GM19397 (cell line): Measurements from ENCODE around the gene GFI1B.

Source experiments
- ATAC-seq: cut with Tn5 transposase; IDR thresholded peaks from one replicate; pipeline ENCODE4 v1.9.1; 2021; ENCODE audit warnings: mild to moderate bottlenecking, moderate library complexity; ENCODE audit not compliant: unreplicated experiment

The GFI1B gene

GRCh38 chr9:132978451-132979131, at the start of gene GFI1B:
GFI1B (plus strand) TSS chr9:132978694; CDS start chr9:132986679, 7,985 bp downstream.
- ATAC-seq, result no peak

GRCh38 chr9:132931178-132931735, 47.2 kb upstream of the GFI1B start:
- ATAC-seq, result no peak

- ATAC-seq, result no peak
These were observed 43.5 kb upstream of the GFI1B start for GRCh38 chr9:132935026-132935425.

GRCh38 chr9:132937463-132937901, 41.0 kb upstream of the GFI1B start:
- no peak for ATAC-seq

- ATAC-seq, result no peak
These were observed 39.3 kb upstream of the GFI1B start for GRCh38 chr9:132939169-132939568.

GRCh38 chr9:132942541-132943182, 35.8 kb upstream of the GFI1B start:
- ATAC-seq, result no peak

- no peak for ATAC-seq
These were observed 34.7 kb upstream of the GFI1B start for GRCh38 chr9:132943651-132944293.

GRCh38 chr9:132944294-132945185, 34.0 kb upstream of the GFI1B start, which contains the start of gene TSC1:
TSC1 (minus strand) TSS chr9:132944616; CDS start chr9:132928872, 15,744 bp downstream.
- peak; percentile 65 for ATAC-seq

GRCh38 chr9:132945186-132946130, 33.0 kb upstream of the GFI1B start:
- ATAC-seq, result no peak

GRCh38 chr9:132946211-132946610, 32.3 kb upstream of the GFI1B start:
- no peak for ATAC-seq

- ATAC-seq, result no peak
These were observed 31.7 kb upstream of the GFI1B start for GRCh38 chr9:132946631-132947295.

GRCh38 chr9:132947756-132948155, 30.7 kb upstream of the GFI1B start:
- ATAC-seq, result no peak

GRCh38 chr9:132948482-132949050, 29.9 kb upstream of the GFI1B start:
- no peak for ATAC-seq

- ATAC-seq, result no peak
These were observed 28.8 kb upstream of the GFI1B start for GRCh38 chr9:132949709-132950108.

- no peak for ATAC-seq
These were observed 23.4 kb upstream of the GFI1B start for GRCh38 chr9:132955123-132955522.

GRCh38 chr9:132955768-132956167, 22.7 kb upstream of the GFI1B start:
- ATAC-seq, result no peak

GRCh38 chr9:132957805-132958204, 20.7 kb upstream of the GFI1B start:
- no peak for ATAC-seq

GRCh38 chr9:132961002-132961401, 17.5 kb upstream of the GFI1B start:
- ATAC-seq, result no peak

- ATAC-seq, result no peak
These were observed 13.0 kb upstream of the GFI1B start for GRCh38 chr9:132965478-132965877.
